ENCODE data around the gene FTO.

The FTO gene

DNA sequence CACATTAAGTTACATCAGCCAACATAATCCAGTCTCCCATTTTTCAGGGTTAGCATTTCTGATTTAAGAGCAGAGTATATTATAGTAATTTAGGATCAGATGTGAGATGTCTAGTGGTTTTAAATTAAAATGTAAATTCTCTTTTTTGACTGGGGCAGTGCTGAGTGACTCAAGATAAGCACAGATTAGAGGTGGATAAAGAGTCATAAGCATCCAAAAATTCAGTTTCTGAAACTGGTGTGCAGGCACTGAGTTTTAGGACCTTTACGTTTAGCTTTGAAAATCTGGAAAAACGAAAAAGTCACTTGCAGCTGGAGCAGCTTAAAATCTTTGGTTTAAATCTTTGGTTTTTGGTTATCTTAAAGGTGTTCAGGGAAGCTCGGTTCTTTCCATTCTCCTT lies 190.7 kb downstream of the FTO start:
- no peak overlapping the region for H3K4me3 ChIP-seq
- TF ChIP-seq POLR2AphosphoS5 (IDR thresholded peaks at IDR 0.05; ENCODE audit: borderline replicate concordance, low read depth, low read length) (no peak), EZH2 (IDR thresholded peaks at IDR 0.05) (no peak), FOXP2 (optimal IDR thresholded peaks at IDR 0.05; ENCODE audit: control extremely low read depth, extremely low read length, insufficient read depth) (no peak)
- DNase-seq (ENCODE audit: low read depth, low spot score): no peak
- H3K9me3 ChIP-seq (ENCODE audit: low read depth, low read length): no peaks in the 10 kb centered on the region
- H3K9ac ChIP-seq (ENCODE audit: insufficient read length): no peak overlapping the region
- H3K36me3 ChIP-seq (ENCODE audit: insufficient read depth, low read length): no peaks in the 10 kb centered on the region
- no peak overlapping the region for H3K27ac ChIP-seq

DNA sequence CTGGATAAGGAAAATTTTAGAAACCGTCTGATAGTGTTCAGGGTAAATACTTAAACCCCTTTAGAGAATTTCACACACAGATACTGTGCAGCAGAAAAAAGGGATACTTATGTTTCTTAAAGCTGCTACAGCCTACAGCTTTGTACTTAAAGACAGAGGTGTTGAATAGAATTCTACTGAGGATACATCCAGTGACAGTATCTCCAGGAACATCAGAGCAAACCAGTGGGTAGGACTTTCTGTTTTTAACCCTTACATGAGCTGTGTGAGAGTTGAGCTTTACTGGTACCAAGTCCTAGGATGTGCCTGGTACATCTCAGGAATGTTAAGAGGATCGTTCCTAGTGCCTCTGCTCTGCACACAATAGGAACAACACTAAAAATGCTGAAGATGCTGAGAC lies 191.5 kb downstream of the FTO start:
- no peak for DNase-seq (ENCODE audit: low read depth, low spot score)
- Histone ChIP-seq H3K27ac (no peak overlapping the region), H3K9me3 (ENCODE audit: low read depth, low read length) (no peaks in the 10 kb centered on the region), H3K9ac (ENCODE audit: insufficient read length) (no peak overlapping the region), H3K36me3 (ENCODE audit: insufficient read depth, low read length) (no peaks in the 10 kb centered on the region), H3K4me3 (no peak overlapping the region)
- TF ChIP-seq POLR2AphosphoS5 (IDR thresholded peaks at IDR 0.05; ENCODE audit: borderline replicate concordance, low read depth, low read length) (no peak), FOXP2 (optimal IDR thresholded peaks at IDR 0.05; ENCODE audit: control extremely low read depth, extremely low read length, insufficient read depth) (no peak), EZH2 (IDR thresholded peaks at IDR 0.05) (no peak)

DNA sequence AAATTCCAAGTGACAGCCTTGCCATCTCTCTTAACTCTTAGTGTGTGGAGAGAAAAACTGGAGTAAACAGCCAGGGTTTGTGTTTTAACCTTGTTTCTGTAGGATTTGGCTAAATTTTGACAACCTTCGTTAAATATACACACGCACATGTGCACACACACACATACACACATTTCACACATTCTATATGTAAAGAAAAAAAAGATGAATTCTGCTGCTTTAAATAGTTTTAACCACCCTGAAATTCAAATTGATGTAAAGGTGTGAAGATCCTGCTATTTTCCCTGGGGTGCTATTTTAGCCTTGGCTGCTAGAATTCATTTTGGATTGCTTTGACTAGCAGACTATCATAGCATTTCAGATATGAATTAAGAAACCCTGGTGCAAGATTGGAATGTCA lies 191.9 kb downstream of the FTO start:
- DNase-seq (ENCODE audit: low read depth, low spot score): no peak
- H3K9ac ChIP-seq (ENCODE audit: insufficient read length): no peak overlapping the region

DNA sequence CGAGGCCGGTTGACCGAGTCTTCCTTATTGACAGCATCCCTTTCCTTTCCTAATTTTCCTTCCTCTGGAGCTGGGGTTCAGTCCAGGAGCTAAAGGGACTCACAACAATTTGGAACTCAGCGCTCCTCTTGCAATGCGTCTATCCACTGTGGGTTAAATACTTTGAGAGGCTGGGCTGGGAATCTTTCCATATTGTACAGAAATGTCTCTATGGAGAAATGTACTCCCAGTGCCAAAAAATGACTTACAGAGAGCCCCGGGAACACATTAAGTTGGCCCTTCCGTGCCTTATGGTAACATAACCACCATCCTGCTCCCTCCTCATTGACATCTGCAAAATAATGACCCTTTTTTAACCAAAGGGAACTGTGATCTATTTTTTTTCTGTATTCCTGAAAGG lies 192.8 kb downstream of the FTO start:
- TF ChIP-seq POLR2AphosphoS5 (IDR thresholded peaks at IDR 0.05; ENCODE audit: borderline replicate concordance, low read depth, low read length): no peak
- no peak for TF ChIP-seq EZH2 (IDR thresholded peaks at IDR 0.05)
- TF ChIP-seq FOXP2 (optimal IDR thresholded peaks at IDR 0.05; ENCODE audit: control extremely low read depth, extremely low read length, insufficient read depth): no peak
- Histone ChIP-seq H3K27ac (no peak overlapping the region), H3K9me3 (ENCODE audit: low read depth, low read length) (no peaks in the 10 kb centered on the region), H3K9ac (ENCODE audit: insufficient read length) (no peak overlapping the region), H3K36me3 (ENCODE audit: insufficient read depth, low read length) (no peaks in the 10 kb centered on the region), H3K4me3 (no peak overlapping the region)
- DNase-seq (ENCODE audit: low read depth, low spot score): no peak

More for the DNA sequence above, 191.9 kb downstream of the FTO start:
- Histone ChIP-seq H3K27ac (no peak overlapping the region), H3K36me3 (ENCODE audit: insufficient read depth, low read length) (no peaks in the 10 kb centered on the region), H3K4me3 (no peak overlapping the region), H3K9me3 (ENCODE audit: low read depth, low read length) (no peaks in the 10 kb centered on the region)
- TF ChIP-seq EZH2 (IDR thresholded peaks at IDR 0.05) (no peak), POLR2AphosphoS5 (IDR thresholded peaks at IDR 0.05; ENCODE audit: borderline replicate concordance, low read depth, low read length) (no peak), FOXP2 (optimal IDR thresholded peaks at IDR 0.05; ENCODE audit: control extremely low read depth, extremely low read length, insufficient read depth) (no peak)

DNA sequence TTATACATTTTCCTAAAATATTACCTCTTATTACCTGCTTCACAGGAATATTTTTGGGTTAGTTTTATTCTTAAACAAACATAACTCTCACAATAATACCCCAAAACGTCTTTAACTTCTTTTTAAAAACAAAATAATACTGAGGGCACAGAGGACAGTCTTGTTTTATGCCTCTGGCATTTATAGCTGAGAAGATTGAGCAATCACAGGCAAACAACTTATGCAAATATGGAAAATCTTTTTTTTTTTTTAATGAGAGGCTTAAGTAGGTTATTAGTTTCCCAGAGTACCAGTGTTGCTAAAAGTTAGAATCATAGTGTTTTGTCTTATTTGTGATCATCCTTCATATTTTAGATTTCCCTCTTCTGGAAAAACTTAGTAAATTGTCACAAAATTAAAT lies 195.0 kb downstream of the FTO start:
- Histone ChIP-seq H3K27ac (no peak overlapping the region), H3K9me3 (ENCODE audit: low read depth, low read length) (no peaks in the 10 kb centered on the region), H3K4me3 (0 out of 2 replicates have a peak overlapping the region, but pooled peaks have one; percentile 18), H3K36me3 (ENCODE audit: insufficient read depth, low read length) (no peaks in the 10 kb centered on the region), H3K9ac (ENCODE audit: insufficient read length) (no peak overlapping the region)
- no peak for TF ChIP-seq EZH2 (IDR thresholded peaks at IDR 0.05)
- TF ChIP-seq POLR2AphosphoS5 (IDR thresholded peaks at IDR 0.05; ENCODE audit: borderline replicate concordance, low read depth, low read length): no peak
- no peak for TF ChIP-seq FOXP2 (optimal IDR thresholded peaks at IDR 0.05; ENCODE audit: control extremely low read depth, extremely low read length, insufficient read depth)
- DNase-seq (ENCODE audit: low read depth, low spot score): no peak

DNA sequence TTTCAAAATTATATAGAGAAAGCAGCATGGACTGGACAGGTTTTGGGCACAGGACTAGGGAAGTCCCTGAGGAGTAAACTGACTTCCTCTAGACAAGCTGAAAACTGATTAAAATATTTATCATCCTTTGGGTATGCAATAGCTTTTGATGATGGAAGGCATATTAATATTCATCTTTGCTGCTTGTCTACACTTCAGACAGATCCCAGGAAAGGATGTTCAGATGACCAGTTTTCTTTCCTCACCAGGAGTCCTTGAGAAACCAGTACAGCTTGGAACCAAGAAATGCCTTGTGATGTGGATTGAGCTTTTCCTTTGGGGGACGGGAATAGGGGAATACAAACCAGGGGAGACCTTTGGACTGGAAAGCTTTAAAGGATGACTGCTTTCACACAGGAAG lies 195.5 kb downstream of the FTO start:
- TF ChIP-seq POLR2AphosphoS5 (IDR thresholded peaks at IDR 0.05; ENCODE audit: borderline replicate concordance, low read depth, low read length) (no peak), EZH2 (IDR thresholded peaks at IDR 0.05) (no peak), FOXP2 (optimal IDR thresholded peaks at IDR 0.05; ENCODE audit: control extremely low read depth, extremely low read length, insufficient read depth) (no peak)
- DNase-seq (ENCODE audit: low read depth, low spot score): no peak
- H3K9me3 ChIP-seq (ENCODE audit: low read depth, low read length): no peaks in the 10 kb centered on the region

DNA sequence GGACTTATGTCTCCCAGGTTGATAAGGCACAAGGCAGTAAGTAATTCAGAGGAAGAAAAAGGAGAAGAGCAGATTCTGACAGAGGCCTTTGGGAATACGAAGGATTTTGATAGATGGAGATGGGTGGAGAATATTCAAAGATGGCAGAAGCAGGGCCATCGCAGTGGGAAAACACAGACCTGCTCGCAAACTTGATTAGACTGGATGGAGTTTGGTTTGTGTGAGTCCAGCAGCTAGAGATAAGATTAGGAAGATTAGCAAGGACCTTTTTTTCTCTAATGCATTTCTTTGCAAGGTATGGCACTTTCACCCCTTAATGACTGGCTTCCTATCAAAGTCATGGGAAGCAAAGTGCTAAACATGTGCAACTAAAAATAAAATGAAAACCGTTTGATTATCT lies 196.7 kb downstream of the FTO start:
- Histone ChIP-seq H3K4me3 (no peak overlapping the region), H3K27ac (no peak overlapping the region), H3K9me3 (ENCODE audit: low read depth, low read length) (no peaks in the 10 kb centered on the region), H3K9ac (ENCODE audit: insufficient read length) (no peak overlapping the region), H3K36me3 (ENCODE audit: insufficient read depth, low read length) (no peaks in the 10 kb centered on the region)
- DNase-seq (ENCODE audit: low read depth, low spot score): no peak
- TF ChIP-seq FOXP2 (optimal IDR thresholded peaks at IDR 0.05; ENCODE audit: control extremely low read depth, extremely low read length, insufficient read depth) (no peak), POLR2AphosphoS5 (IDR thresholded peaks at IDR 0.05; ENCODE audit: borderline replicate concordance, low read depth, low read length) (no peak), EZH2 (IDR thresholded peaks at IDR 0.05) (no peak)

More for the DNA sequence above, 195.5 kb downstream of the FTO start:
- no peak overlapping the region for H3K27ac ChIP-seq
- 0 out of 2 replicates have a peak overlapping the region, but pooled peaks have one; percentile 18 for H3K4me3 ChIP-seq
- no peak overlapping the region for H3K9ac ChIP-seq (ENCODE audit: insufficient read length)
- H3K36me3 ChIP-seq (ENCODE audit: insufficient read depth, low read length): no peaks in the 10 kb centered on the region

DNA sequence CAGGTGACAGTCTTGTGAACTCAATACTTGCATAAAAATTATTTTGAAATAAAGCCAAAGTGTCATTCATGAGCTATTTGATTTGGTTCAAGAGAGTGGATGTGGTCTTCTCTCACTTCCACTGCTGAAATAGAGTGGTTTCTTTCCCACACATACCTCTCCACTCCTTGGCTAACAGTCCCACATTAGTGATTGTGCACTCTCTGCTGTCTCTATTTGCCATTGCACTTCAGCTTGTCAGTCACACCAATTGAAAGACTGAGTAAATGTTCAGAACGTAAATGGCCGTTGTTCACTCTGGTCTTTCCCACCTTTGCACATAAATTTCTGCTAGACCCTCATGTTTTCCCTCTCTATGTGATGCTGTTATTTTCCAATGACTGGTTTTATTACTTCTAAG lies 197.5 kb downstream of the FTO start:
- no peak overlapping the region for H3K9ac ChIP-seq (ENCODE audit: insufficient read length)
- H3K4me3 ChIP-seq: no peak overlapping the region
- H3K27ac ChIP-seq: no peak overlapping the region
- no peaks in the 10 kb centered on the region for H3K9me3 ChIP-seq (ENCODE audit: low read depth, low read length)
- H3K36me3 ChIP-seq (ENCODE audit: insufficient read depth, low read length): no peaks in the 10 kb centered on the region
- no peak for DNase-seq (ENCODE audit: low read depth, low spot score)
- no peak for TF ChIP-seq FOXP2 (optimal IDR thresholded peaks at IDR 0.05; ENCODE audit: control extremely low read depth, extremely low read length, insufficient read depth)
- TF ChIP-seq POLR2AphosphoS5 (IDR thresholded peaks at IDR 0.05; ENCODE audit: borderline replicate concordance, low read depth, low read length): no peak
- no peak for TF ChIP-seq EZH2 (IDR thresholded peaks at IDR 0.05)

DNA sequence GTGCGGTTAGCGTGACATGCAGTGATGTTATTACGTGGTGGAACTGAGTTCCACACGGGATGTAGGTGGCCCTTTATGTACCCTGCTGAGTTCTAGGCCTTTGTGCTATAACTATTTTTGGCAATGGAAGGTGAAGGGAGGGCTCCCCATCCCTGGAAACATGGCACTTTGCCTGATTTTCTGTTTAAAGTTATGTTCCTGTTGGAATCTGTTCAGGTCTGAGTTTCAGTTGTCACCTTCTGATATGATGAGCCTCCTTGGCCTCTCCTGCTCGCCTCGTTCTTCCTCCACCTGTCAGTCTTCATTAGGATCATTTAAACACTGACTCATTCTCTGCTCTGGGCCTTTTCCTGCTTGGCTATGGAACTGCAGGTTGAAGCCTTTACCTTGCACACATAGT lies 200.6 kb downstream of the FTO start:
- Histone ChIP-seq H3K36me3 (ENCODE audit: insufficient read depth, low read length) (no peaks in the 10 kb centered on the region), H3K9ac (ENCODE audit: insufficient read length) (no peak overlapping the region), H3K4me3 (no peak overlapping the region), H3K9me3 (ENCODE audit: low read depth, low read length) (no peaks in the 10 kb centered on the region), H3K27ac (no peak overlapping the region)
- TF ChIP-seq POLR2AphosphoS5 (IDR thresholded peaks at IDR 0.05; ENCODE audit: borderline replicate concordance, low read depth, low read length) (no peak), FOXP2 (optimal IDR thresholded peaks at IDR 0.05; ENCODE audit: control extremely low read depth, extremely low read length, insufficient read depth) (no peak), EZH2 (IDR thresholded peaks at IDR 0.05) (no peak)
- no peak for DNase-seq (ENCODE audit: low read depth, low spot score)

Data from SK-N-MC (cell line).